Stimulated activated naive CD4-positive, alpha-beta T cell treated with Interleukin-2 at 50 U/mL for 16 hours (primary cell): ENCODE results near the gene HECTD4.

Source experiments
- DNase-seq: peaks from one replicate; lab custom pipeline; 2025; lab: John Stamatoyannopoulos, UW

The HECTD4 gene

GRCh38 chr12:112322441-112322840, 59.8 kb downstream of the HECTD4 start:
- DNase-seq: no peak

DNA sequence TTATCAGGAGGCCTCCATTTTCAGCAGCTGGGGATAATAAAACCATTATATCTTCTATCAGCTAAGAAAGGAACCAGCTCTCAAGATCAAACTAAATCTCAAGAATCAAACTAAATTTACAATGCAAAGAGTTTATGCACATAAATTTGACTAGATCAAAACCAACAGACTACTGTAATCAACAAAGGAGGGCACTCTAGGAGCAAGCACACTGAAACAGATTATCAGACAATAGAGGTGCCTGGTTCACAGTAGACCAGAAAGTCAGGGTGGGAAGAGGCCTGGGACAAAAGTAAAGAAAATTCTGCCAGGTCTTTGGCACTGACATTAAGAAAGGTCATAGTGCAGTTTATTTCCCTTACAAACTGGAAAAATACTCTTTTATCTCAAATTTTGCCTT, 61.0 kb downstream of the HECTD4 start:
- DNase-seq: no peak

GRCh38 chr12:112319395-112319794, 62.8 kb downstream of the HECTD4 start:
- DNase-seq: no peak

- DNase-seq: no peak
Observed at GRCh38 chr12:112317481-112317880, 64.8 kb downstream of the HECTD4 start.

GRCh38 chr12:112314981-112315380, 67.2 kb downstream of the HECTD4 start:
- no peak for DNase-seq

GRCh38 chr12:112309797-112310196, 72.4 kb downstream of the HECTD4 start:
- DNase-seq: no peak

- DNase-seq: no peak
Observed at GRCh38 chr12:112308652-112309051, 73.6 kb downstream of the HECTD4 start.

DNA sequence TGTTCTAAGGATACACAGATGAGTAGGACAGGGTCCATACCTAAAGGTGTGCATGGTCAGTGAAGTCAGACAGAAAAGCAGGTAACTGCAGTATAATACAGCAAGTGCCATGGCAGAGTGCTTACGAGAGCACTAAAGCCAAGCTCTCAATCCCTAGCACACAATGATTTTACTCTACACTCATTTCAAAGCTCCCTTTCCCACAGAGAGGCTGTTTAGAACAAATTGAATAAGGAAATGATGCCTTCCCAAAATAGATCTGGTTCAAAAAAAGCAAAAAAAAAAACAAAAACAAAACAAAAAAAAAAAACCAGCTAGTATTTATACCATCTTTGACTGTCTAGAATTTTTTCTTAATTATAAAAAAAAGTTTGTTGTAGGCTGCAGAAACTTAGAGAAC, 74.1 kb downstream of the HECTD4 start:
- DNase-seq: no peak

DNA sequence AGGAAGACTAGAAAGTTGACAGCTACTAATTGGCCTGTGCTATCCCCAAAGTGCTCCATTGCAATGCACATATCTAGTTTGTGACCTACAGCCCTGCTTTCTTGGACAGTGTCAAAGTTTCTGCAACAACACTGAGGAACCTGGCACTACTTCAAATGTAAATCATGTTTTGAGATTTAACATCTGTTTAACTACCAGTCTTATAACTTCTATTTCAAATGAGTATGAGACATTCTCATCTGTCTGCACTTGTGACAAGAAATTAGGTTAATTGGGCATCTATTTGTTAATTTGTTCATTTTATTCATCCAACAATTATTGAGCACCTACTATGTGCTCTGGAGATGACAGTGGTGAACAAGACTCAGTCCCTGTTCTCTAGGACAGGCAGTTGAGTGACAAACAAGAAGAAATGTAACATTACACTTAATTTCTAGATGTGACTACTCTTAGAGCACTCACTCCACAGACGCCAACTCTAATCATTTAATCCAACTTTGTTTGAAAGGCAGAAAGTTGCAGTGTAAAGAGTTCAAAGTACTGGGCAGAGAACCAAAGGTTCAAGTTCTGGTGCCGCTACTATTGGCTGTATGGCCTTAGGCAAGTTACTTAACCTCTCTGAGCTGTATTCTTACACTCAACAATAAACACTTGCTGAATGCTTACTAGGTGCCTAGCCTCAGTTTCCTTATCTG, 74.8 kb downstream of the HECTD4 start:
- no peak for DNase-seq

- DNase-seq: no peak
Observed at GRCh38 chr12:112305951-112306350, 76.3 kb downstream of the HECTD4 start.

DNA sequence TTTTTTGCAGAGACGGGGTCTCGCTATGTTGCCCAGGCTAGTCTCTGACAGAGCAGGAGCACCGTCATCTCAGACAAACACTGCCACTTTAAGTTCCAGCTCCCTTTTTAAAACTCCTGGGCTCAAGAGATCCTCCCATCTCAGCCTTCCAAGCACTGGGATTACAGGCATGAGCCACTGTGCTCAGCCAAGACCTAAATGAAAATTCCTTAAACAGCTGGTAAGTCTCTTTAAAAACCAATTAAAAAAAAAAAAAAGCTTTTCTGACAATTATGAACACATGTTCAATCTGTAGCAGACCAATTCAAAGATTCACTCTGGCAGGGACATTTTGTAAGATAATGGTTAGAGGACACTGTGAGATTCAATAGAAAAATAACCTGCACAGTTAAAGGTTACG, 77.8 kb downstream of the HECTD4 start:
- no peak for DNase-seq

DNA sequence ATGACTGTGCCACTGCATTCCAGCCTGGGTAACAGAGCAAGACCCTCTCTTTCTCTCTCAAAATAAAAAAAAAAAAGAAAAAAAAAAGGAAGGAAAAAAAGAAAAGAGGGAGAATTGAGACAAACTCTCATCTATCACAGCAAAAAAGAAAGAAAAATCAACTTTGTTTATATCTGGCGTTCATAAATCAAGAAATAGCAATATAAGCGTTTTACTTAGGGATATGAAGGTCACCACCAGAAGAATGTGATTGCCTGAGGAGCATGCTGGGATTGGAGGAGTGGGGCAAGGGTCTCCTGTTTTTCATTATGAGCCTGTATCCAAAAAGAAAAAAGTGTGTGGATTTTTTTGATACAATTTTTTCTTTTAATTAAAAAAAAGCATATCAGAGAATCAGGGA, 78.4 kb downstream of the HECTD4 start:
- no peak for DNase-seq

GRCh38 chr12:112303004-112303403, 79.2 kb downstream of the HECTD4 start:
- peak; percentile 44 for DNase-seq

DNA sequence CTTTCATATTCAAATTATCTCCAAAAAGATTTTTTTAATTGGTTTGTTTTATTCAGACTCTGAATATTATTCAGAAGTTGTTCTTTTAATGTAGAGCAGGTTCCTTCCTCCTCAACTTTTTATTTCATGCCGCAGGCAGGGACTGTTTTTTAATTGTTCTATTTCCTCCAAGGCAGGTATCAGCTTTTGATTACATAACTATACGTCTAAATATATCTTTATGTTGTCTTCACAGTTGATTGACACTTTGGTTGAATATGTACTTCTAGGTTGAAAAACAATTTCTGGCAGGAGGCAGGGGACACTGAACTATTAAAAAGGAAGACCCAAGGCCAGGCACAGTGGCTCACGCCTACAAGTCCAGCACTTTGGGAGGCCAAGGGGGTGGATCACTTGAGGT, 82.5 kb downstream of the HECTD4 start:
- DNase-seq: no peak

- DNase-seq: no peak
Observed at GRCh38 chr12:112297188-112297587, 85.0 kb downstream of the HECTD4 start.

GRCh38 chr12:112296183-112296582, 86.0 kb downstream of the HECTD4 start:
- no peak for DNase-seq

GRCh38 chr12:112294793-112295192, 87.4 kb downstream of the HECTD4 start:
- DNase-seq: no peak

GRCh38 chr12:112288638-112289037, 93.6 kb downstream of the HECTD4 start:
- DNase-seq: no peak

DNA sequence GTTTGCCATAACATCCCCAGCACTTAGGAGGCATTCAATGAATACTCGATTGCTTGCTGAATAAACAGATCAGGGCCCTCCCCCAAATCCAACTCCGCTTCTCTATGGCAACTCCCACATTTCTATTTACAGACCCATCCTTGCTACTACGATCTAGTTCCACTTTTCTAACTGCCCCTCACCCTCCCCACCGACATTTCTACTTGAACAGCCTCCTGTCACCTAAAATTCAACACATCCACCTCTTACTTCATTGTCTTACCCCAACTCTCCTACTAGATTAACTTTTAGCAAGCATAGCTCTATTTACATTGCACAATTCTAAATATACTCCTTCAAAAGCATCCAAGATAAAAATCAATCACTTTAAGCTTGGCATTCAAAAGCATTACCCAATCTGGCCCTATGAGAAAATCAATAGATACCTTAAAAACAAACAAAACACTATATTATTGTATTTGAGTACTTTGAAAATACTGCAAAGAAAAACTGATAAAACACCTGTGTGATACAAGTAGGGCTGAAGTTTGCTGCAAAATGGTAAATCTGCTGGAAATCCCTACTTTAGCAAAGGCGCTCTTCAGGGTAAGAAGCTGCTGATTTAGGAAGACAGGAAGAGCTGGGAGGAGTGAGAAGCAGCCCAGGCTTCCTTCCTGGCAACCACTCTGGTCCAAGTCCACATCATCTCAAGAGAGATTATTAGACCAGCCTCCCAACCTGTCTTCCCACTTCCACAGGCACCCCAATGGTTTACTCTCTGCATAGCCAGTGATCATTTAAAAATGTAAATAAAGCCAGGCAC, 96.4 kb downstream of the HECTD4 start:
- no peak for DNase-seq

DNA sequence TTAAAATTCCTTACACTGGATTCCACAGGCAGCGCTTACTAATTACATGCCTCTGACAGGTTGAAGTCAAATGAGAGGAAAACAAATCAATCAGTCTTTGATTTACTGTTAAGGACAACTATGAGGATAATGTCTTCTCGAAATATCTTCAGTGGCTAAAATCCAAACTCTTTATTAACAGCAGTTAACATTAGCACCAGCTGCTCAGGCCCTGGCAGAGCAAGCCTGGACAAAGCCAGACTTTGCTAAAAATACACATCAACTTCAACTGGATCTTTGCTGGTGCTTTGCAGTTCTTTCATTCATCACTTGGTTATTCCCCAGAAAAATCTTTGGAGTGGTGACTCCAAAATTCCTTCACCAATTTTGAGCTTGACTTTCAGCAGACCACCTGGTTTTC, 98.7 kb downstream of the HECTD4 start:
- no peak for DNase-seq

GRCh38 chr12:112282920-112283319, 99.3 kb downstream of the HECTD4 start:
- no peak for DNase-seq

DNA sequence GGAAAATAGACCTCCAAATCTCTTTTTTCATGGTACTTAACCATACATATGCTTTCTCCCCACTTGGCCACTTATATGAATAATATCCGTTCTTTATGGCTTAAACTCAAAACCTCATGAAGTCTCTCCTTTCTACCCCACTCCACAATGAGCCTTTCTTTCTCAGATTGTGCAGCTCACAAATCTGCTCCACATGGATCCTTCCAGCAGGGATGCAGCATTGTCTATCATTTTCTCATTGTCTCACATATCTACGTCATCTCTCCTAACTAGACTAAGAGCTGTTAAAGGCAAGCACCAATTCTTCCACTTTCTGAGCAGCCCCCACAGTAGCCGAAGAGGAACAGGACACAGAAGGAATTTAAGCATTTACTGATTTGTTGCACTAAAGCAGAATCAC, 106.4 kb downstream of the HECTD4 start:
- DNase-seq: no peak

- no peak for DNase-seq
Observed at GRCh38 chr12:112275207-112275606, 107.0 kb downstream of the HECTD4 start.

DNA sequence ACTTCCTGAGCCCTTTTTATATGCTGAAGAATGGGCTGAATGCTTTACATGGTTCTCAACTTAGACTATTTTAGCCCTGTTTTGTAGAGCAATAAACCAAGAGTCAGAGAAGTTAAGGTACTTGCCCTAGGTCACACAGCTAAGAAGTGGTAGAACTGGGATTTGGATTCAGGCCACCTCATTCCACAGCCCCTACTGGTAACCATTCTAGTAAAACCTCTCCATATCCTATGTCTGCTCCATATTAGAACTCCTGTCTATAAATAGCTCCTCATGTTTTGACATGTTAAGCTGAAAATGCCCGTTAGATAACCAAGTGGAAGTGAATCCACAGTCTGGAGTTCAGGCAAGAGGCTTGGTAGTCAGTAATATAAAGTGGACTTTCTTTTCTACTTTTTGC, 111.6 kb downstream of the HECTD4 start:
- DNase-seq: no peak
